Mucosa of descending colon (tissue), 3 donors: ENCODE data around the gene GP9. TPM values are rescaled to one million over a fixed set of nuclear protein-coding genes. Genes with fewer than 3 reads are reported as not detected.
A peak's percentile ranks its signal among the peaks of the same experiment; 100 is the strongest.

Experiments
- ATAC-seq: fragments of 200-7000 bp; cut with Tn5 transposase; one replicate; pipeline ENCODE4 v1.9.1; 2020; ENCODE audit warnings: mild to moderate bottlenecking, moderate library complexity
- DNase-seq, 3 donors: peaks; one replicate each; pipeline ENCODE4 v3.0.0-alpha.2; 2020
- H3K36me3 ChIP-seq: fragments of 200-600 bp; one replicate; pipeline ENCODE4 v1.8.0; 2021; ENCODE audit warnings: low read depth, mild to moderate bottlenecking
- H3K4me1 ChIP-seq: fragments of 200-600 bp; one replicate; pipeline ENCODE4 v1.8.0; 2021; ENCODE audit warnings: low read depth, mild to moderate bottlenecking
- H3K4me3 ChIP-seq: fragments of 200-600 bp; one replicate; pipeline ENCODE4 v1.8.0; 2021; ENCODE audit warnings: mild to moderate bottlenecking
- H3K9me3 ChIP-seq: fragments of 200-600 bp; one replicate; pipeline ENCODE4 v1.8.0; 2021; ENCODE audit warnings: mild to moderate bottlenecking
- intact Hi-C, 2 donors: fragments of 100-400 bp; cut with DNase I in 1 of 2; cut with micrococcal nuclease in 1 of 2; formaldehyde crosslinking; loops; one replicate each; pipeline versions ENCODE4 v1.11.0 to v1.11.1; 2022; cut with DNase I, micrococcal nuclease
- total RNA-seq, 3 donors: library from RNA; stranded (reverse); fragmentation: NEBNext Ultra II Directional in 2 of 3; extraction: Animal tissue kit (Norgen Biotek cat#: 25700) in 2 of 3; gene quantifications; one replicate each; pipeline versions ENCODE4 v1.2.1 to v1.2.4, GENCODE V29; 2021 to 2023
- TF ChIP-seq, protein P1 (sequence below): fragments of 200-600 bp; IDR thresholded peaks from one replicate; pipeline ENCODE4 v1.8.0; 2022; ENCODE audit warnings: antibody characterized with exemption, mild to moderate bottlenecking
- donor health status: DM: no; HTN: no; CAD: no; lungs with moderate emphysema.
- donor health status: DM: no; HTN: no; CAD: no.
- donor health status: DM: no; HTN: yes; CAD: no.

GP9 gene
- total RNA-seq, 3 donors from 2014 or later, result 0.90 TPM; not detected in 2

DNA sequence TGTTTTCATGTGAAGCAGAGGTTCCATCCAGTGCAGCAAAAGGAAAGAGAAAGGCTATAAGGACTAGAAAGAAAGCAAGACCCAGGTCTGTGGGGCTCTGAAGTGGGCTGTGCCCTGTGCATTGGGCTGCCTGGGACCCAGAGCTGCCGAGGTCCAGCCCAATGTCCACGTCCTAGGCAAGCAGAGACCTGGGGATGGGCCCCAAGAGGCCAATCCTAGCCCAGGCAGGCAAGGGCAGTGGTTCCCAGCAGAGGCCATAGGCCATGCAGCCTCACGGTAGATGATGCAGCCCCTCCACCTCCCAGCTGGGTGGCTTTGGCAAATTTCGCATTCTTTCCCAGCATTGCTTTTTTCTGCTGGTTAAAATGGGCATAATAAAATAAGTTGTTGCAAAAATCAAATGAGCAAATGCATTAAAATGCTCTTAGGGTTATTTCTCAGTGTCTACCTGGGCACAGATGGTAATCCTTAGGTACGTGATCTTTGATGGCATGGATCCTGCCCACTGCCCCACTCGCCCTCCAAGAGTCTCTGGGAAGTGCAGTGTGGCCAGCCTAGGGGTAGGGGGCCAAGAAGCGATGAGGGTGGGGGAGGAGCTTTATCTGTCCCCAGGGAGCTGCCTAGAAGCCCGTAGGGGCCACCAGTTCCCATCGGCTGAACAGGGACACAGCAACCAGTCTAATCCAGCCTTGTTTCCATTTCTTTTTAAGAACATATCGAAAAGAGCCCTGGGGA is 22.3 kb upstream of the GP9 start:
- no peak for ATAC-seq
- intact Hi-C loops, result no loop called here
- TF ChIP-seq, protein P1, sequence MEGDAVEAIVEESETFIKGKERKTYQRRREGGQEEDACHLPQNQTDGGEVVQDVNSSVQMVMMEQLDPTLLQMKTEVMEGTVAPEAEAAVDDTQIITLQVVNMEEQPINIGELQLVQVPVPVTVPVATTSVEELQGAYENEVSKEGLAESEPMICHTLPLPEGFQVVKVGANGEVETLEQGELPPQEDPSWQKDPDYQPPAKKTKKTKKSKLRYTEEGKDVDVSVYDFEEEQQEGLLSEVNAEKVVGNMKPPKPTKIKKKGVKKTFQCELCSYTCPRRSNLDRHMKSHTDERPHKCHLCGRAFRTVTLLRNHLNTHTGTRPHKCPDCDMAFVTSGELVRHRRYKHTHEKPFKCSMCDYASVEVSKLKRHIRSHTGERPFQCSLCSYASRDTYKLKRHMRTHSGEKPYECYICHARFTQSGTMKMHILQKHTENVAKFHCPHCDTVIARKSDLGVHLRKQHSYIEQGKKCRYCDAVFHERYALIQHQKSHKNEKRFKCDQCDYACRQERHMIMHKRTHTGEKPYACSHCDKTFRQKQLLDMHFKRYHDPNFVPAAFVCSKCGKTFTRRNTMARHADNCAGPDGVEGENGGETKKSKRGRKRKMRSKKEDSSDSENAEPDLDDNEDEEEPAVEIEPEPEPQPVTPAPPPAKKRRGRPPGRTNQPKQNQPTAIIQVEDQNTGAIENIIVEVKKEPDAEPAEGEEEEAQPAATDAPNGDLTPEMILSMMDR, result no peak
- Histone ChIP-seq H3K4me3 (no peak overlapping the region), H3K4me1 (peaks cover 9% of the 10 kb centered on the region), H3K9me3 (no peaks in the 10 kb centered on the region), H3K36me3 (no peaks in the 10 kb centered on the region)
- peak in 2 of 3 donors; percentile 10 to 14 for DNase-seq

DNA sequence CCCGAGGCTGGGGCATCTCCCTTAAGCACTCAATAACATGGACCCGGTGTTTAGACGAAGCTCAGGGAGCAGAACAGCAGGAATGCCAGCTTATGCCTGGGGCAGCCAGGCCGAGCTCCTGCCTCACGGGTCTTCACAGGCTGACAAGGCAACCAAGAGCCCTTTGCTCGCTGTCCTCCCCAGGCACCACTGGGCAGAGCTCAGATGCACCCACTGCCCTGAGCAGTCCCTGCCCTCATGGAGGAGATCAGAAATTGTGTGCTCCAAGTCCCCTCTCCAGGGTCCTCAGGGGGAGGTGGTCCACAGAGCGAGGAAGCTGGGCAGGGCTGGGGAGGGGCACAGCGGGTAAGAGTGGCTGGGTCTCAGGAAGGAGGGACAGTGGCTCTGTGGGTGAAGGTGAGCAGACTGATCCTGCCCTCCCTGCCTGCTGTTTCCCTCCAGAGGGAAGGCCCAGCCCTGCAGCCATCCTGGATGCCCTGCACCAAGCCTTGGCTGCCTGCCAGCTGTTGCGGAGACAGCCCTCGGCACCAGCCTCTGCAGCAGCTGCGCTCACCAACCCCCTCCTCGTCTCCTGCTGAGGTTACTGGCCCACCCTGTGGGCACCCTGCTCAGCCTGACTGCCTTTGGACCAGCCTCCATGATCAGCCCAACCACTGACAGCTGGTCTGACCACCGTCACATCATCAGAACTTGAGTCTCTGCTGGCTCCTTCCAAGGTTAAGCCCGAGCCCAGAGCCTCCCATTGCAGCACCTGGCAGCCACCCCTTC is 21.1 kb upstream of the GP9 start:
- TF ChIP-seq, protein P1, result no peak
- intact Hi-C loops, result no loop called here
- H3K9me3 ChIP-seq, result no peaks in the 10 kb centered on the region
- H3K4me1 ChIP-seq, result peaks cover 9% of the 10 kb centered on the region
- no peaks in the 10 kb centered on the region for H3K36me3 ChIP-seq
- ATAC-seq, result peak; percentile 81
- H3K4me3 ChIP-seq, result no peak overlapping the region
- DNase-seq, result peak in 2 of 3 donors; percentile 72 to 77

DNA sequence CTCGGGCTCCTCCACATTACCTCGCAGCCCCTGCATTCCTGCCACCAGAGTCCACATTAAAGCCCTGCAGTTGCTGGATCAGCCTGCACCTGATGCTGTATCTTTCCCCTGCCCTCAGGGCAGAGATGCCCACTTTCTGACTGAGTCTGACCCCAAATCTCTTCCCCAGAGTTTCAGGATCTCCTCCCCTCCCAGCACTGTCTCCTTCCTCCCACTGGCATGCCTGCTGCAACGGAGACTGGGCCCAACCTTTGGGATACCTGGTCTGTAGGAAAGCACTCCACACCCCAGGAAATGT is 20.6 kb upstream of the GP9 start:
- intact Hi-C loops, result no loop called here
- no peak for ATAC-seq
- no peaks in the 10 kb centered on the region for H3K36me3 ChIP-seq
- TF ChIP-seq, protein P1, result no peak
- DNase-seq, result peak in 1 of 3 donors; percentile 16
- H3K9me3 ChIP-seq, result no peaks in the 10 kb centered on the region
- H3K4me1 ChIP-seq, result peaks cover 9% of the 10 kb centered on the region
- no peak overlapping the region for H3K4me3 ChIP-seq

DNA sequence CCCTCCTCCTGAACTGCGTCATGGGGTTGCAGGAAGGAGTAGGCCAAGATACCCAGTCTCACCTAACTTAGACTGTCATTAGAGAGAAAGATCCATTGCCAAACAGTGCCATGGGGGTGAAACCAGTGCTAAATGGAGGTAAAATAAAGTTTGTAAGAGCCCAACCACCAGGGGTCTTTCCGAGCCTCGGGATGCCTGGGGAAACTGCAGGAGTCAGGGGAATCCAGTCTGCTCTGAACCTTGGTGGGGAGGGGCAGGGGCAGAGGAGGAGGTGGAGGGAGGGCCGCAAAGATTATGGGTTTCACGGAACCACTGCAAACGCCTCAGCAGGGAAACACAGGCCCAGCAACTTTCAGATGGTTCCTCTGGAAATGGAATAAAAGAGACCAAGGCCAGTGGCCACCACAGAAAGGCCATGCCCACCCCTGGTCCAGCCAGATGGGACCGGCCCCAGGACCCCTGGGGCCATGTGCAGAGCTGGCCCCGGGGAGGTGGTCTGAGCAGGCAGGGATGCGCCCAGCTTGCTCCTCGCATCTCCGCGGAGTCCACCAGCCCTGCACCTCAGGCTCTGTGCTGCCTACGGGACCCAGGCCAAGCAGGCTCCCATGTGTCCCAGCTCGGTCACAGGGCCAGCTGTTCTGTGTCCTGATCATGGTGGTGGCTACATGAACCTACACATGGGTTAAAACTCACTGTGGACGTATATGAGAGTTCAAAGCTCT is 19.8 kb upstream of the GP9 start:
- Histone ChIP-seq H3K4me1 (peaks cover 11% of the 10 kb centered on the region), H3K4me3 (no peak overlapping the region), H3K36me3 (no peaks in the 10 kb centered on the region), H3K9me3 (no peaks in the 10 kb centered on the region)
- ATAC-seq (no peak), DNase-seq (peak in 2 of 3 donors; percentile 13 to 43)
- intact Hi-C loops, result no loop called here
- TF ChIP-seq, protein P1, result no peak

DNA sequence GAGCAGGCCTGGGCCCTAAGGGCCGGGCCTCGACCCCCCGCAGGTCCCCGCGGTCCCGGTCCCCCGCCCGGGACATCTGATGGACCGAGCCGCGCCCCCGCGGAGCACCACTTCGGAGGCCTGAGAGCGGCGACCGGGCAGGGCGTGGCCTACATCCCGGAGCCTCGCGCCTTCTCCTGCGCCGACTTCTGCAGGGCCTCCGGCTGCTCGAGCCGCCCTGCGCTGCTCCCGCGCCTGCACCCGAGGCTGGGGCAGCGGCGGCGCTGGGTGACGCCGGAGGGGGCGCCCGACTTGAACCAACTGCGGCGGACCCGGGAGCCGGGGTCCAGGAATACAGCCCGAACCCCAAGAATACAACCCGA is 14.9 kb upstream of the GP9 start:
- peaks cover 4% of the 10 kb centered on the region for H3K4me1 ChIP-seq
- TF ChIP-seq, protein P1, result no peak
- H3K4me3 ChIP-seq, result no peak overlapping the region
- intact Hi-C loops, result no loop called here
- peak; percentile 61 for ATAC-seq
- no peaks in the 10 kb centered on the region for H3K36me3 ChIP-seq
- peak in 1 of 3 donors; percentile 56 for DNase-seq
- H3K9me3 ChIP-seq, result peaks cover 3% of the 10 kb centered on the region
